SK-N-MC (cell line): ENCODE measurements around the gene SELENOP.

ENCODE experiments used
- EZH2 ChIP-seq: fragments of 200-600 bp; sonication (generic); IDR thresholded peaks from one replicate; pipeline ENCODE4 v1.6.1; 2017; ENCODE audit warnings: antibody characterized with exemption
- FOXP2 ChIP-seq: optimal IDR thresholded peaks from 2 replicates; pipeline ENCODE3; 2011; ENCODE audit warnings: mild to moderate bottlenecking, moderate library complexity; ENCODE audit not compliant: insufficient read depth; ENCODE audit errors: extremely low read length, control extremely low read depth
- POLR2AphosphoS5 ChIP-seq: IDR thresholded peaks from 2 replicates; pipeline ENCODE4 v1.6.1; 2012; ENCODE audit warnings: mild to moderate bottlenecking, low read depth, low read length, borderline replicate concordance

GRCh38 chr5:42806004-42806700 lies 5.5 kb downstream of the SELENOP start:
- TF ChIP-seq POLR2AphosphoS5 (no peak), EZH2 (no peak), FOXP2 (no peak)
